Amniotic epithelial cell (primary cell): ENCODE data around the gene SLC37A1.

Experiments used
- DNase-seq: peaks from one replicate; pipeline ENCODE4 v3.0.0-alpha.2; 2010; ENCODE audit warnings: low read depth

The SLC37A1 gene

GRCh38 chr21:42578761-42579415, 65.2 kb downstream of the SLC37A1 start:
- DNase-seq: no peak

GRCh38 chr21:42579456-42580075, 65.9 kb downstream of the SLC37A1 start:
- no peak for DNase-seq

GRCh38 chr21:42580076-42580792, 66.6 kb downstream of the SLC37A1 start:
- DNase-seq: no peak

GRCh38 chr21:42580793-42581321, 67.2 kb downstream of the SLC37A1 start:
- no peak for DNase-seq

- no peak for DNase-seq
Measured at GRCh38 chr21:42581336-42581992, 67.8 kb downstream of the SLC37A1 start.

GRCh38 chr21:42581993-42582786, 68.5 kb downstream of the SLC37A1 start:
- no peak for DNase-seq

- DNase-seq: no peak
Measured at GRCh38 chr21:42582787-42583476, 69.3 kb downstream of the SLC37A1 start.

GRCh38 chr21:42583477-42584295, 70.0 kb downstream of the SLC37A1 start:
- no peak for DNase-seq

GRCh38 chr21:42584296-42584641, 70.6 kb downstream of the SLC37A1 start:
- DNase-seq: no peak

GRCh38 chr21:42585881-42586280, 72.2 kb downstream of the SLC37A1 start:
- DNase-seq: no peak

- no peak for DNase-seq
Measured at GRCh38 chr21:42586406-42586805, 72.8 kb downstream of the SLC37A1 start.

- DNase-seq: no peak
Measured at GRCh38 chr21:42587036-42587435, 73.4 kb downstream of the SLC37A1 start.

- DNase-seq: no peak
Measured at GRCh38 chr21:42590431-42591131, 76.9 kb downstream of the SLC37A1 start.

- no peak for DNase-seq
Measured at GRCh38 chr21:42591170-42591869, 77.7 kb downstream of the SLC37A1 start.

- DNase-seq: no peak
Measured at GRCh38 chr21:42592156-42592820, 78.6 kb downstream of the SLC37A1 start.

GRCh38 chr21:42593007-42593814, 79.6 kb downstream of the SLC37A1 start:
- DNase-seq: peak; percentile 23

- DNase-seq: no peak
Measured at GRCh38 chr21:42594616-42595282, 81.1 kb downstream of the SLC37A1 start.
